GM19043 (cell line): Measurements from ENCODE around the gene MYLK2.
"Not testable (repeated sequence)": the region's sequence is repeated elsewhere in the genome, so short reads cannot be mapped to it uniquely, and the experiment has no call there.

Experiments used
- ATAC-seq: cut with Tn5 transposase; IDR thresholded peaks from one replicate; pipeline ENCODE4 v1.9.1; 2021; ENCODE audit warnings: low read depth; ENCODE audit not compliant: unreplicated experiment

MYLK2 gene

DNA sequence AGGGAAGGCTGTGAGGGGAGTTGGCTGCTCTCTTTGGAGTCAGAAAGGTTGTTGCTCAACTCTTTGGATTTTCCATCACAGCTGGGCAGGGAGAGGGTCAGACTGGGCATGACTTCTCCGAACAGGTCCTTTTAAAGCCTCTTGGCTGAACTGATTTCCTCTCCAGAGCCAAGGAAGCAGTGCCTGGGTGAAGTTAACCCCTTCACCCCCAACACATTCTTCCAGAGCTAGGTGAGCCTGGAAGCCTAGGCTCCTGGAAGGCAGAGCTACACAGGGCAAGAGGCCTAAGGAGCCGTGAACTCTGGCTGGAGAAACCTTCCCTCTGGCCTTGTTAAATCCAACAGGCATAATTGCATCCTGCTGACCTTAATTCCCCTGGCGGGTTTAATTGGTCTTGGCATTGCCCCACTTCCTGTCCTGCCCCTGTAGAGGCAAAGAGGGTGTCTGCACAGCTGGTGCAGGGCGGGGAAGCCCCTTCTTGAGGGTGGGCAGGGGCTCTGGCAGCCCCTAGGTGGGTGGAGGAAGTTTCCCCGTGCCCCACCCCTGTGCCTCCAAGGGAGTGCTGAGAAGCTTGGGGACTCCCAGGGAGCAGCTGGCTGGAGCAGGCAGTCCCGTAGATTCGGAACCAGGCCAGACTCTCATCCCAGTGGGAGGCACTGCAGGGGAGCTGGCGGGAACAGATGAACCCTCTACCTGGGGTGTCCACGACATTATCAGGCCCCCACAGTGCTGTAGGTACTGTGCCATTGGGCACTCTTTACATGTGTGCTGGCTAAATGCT lies 3.6 kb upstream of the MYLK2 start:
- ATAC-seq = no peak

GRCh38 chr20:31816221-31816620 lies 2.9 kb upstream of the MYLK2 start:
- ATAC-seq = no peak

GRCh38 chr20:31817461-31817860 lies 1.7 kb upstream of the MYLK2 start:
- no peak for ATAC-seq

DNA sequence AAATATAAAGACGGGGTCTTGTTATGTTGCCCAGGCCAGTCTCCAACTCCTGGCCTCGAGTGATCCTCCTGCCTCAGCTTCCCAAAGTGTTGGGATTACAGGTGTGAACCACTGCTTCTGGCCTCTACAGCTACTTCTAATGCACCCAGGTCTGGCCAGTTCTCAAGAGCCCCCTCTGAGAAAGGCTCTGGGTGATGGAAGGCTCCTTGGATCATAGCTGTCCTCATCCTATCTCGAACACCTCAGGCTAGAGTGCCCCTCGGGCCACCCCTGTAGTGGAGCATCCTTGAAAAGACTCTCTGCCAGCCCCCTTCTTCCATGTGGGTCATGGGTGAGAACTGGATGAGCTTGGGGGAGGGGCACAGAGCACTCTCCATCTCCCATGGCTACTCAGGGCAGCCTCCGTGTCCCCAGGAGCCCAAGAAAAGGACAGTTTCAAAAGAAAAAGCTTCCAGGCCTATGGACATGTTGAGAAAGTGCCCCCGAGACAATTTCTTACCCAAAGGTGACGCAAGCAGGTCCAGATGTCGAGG lies 714 bp upstream of the MYLK2 start:
- ATAC-seq = no peak

DNA sequence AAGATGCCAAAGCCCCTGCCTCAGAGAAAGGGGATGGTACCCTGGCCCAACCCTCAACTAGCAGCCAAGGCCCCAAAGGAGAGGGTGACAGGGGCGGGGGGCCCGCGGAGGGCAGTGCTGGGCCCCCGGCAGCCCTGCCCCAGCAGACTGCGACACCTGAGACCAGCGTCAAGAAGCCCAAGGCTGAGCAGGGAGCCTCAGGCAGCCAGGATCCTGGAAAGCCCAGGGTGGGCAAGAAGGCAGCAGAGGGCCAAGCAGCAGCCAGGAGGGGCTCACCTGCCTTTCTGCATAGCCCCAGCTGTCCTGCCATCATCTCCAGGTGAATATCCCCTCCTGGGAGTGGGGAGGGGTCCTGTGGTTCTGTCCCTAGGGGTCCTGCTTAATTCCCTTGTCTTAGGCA lies 1.1 kb downstream of the MYLK2 start:
- ATAC-seq = no peak

DNA sequence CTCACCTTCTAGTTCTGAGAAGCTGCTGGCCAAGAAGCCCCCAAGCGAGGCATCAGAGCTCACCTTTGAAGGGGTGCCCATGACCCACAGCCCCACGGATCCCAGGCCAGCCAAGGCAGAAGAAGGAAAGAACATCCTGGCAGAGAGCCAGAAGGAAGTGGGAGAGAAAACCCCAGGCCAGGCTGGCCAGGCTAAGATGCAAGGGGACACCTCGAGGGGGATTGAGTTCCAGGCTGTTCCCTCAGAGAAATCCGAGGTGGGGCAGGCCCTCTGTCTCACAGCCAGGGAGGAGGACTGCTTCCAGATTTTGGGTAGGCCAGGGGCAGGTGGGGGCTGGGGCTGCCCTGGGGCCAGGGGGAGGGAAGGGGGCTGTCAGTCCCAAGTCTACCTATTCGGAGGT lies 2.3 kb downstream of the MYLK2 start:
- no peak for ATAC-seq

DNA sequence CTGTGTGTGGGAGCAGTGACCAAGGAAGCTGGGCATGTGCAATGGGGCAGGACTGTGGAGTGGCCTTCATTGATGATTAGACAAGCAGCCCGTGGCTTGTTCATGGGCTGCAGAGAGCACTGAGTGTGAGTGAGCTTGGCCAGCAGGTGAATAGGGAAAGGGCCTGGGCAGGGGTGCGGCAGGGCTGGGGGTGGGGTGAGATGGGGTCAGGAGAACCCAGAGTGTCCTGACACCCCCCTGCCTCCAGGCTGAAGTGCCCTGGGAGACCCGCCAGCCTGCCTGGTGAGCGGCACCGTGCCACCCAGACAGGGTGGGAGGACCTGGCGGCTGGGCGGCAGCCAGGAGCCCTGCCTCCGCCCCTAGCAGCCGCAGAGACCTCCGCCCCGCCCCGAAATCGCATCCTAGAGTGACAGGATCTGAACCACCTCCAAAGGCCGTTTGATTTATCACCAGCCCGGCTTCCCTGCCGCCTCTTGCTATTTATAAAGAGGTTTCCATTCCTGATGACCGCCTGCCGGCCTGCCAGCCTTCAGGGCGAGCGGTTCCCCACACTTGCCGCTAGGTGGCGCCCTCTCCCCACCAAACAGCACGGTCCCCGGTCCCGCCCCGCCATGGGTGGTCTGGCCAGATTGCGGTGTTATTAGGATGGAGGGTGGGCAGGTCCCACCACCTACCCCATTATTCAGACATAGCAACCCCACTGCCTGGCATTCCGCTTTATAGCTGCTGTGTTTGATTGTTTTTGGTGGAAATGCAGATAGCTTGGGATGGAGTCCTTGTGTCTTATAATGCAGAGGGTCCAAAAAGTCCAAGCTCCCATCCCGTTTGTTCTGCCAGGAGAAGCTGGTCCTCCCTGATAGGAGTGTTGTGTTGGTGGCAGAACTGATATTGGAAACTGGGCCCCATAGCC lies 3.5 kb downstream of the MYLK2 start:
- ATAC-seq = no peak

- ATAC-seq = no peak
These were observed 4.4 kb downstream of the MYLK2 start for GRCh38 chr20:31823360-31824124.

DNA sequence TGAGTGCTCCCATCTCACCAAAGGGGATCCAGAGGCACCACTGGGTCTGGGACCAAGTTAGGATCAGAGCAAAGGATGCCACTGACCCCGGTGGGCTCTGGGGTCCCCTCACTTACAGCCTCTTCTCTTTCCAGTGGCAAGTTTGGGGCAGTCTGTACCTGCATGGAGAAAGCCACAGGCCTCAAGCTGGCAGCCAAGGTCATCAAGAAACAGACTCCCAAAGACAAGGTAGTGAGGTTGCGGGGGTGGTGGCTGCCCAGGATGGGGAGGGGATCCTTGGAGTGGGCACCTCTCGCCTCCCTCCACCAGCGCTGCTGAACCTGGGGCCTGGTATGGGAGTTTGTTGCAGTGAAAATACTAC lies 4.9 kb downstream of the MYLK2 start:
- ATAC-seq = no peak

GRCh38 chr20:31824554-31825313 lies 5.6 kb downstream of the MYLK2 start:
- no peak for ATAC-seq

DNA sequence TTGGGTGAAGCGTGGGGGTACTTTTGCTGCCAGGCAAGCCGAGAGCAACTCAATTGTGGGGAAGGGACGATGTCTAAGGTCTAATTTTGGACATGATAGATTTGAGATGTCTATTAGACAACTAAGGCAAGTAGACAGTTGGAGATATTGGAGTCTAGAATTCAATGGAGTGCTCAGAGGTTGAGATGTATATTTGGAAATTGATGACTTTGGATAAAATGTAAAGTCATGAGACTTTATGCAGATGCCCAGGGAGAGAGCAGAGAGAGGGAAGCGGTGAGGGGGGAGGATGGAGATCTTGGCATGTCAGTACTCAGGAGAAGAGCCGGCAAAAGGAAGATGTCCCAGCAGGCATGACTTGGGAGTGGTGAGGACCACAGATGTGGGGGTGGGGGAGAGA lies 6.9 kb downstream of the MYLK2 start:
- ATAC-seq = no peak

DNA sequence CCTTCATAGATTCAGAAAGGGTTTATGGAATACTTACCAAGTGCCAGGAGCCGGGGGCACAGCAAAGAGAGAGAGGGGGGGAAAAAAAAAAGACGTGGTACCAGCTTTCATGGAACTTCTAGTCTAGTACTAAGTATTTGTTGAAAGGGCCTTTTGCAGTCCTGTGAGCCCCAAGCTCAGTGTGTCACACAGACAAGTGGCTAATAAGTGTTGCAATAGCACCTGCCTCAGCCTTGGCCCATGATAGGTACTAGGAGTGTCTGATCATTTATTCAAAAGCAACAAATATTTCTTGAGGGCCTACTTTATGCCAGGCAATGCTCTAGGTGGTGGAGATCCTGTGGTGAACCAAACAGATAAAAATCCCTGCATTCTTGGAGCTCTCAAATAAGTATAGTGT lies 7.9 kb downstream of the MYLK2 start:
- ATAC-seq = no peak

DNA sequence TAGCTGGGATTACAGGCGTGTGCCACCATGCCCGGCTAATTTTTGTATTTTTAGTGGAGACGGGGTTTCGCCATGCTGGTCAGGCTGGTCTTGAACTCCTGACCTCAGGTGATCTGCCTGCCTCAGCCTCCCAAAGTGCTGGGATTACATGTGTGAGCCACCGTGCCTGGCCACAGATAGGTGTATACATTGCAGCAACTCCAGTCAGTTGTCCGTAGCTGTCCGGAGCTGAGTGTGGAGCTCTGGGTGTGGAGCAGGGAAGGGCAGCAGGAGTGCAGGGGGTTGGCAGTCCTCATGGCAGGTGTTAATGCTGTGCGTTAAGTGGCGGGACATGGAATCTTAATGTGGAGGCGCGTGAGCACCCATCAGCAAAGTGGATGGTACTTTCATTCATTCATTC lies 8.9 kb downstream of the MYLK2 start:
- ATAC-seq = not testable (repeated sequence)

GRCh38 chr20:31829731-31830130 lies 10.6 kb downstream of the MYLK2 start:
- ATAC-seq = no peak

DNA sequence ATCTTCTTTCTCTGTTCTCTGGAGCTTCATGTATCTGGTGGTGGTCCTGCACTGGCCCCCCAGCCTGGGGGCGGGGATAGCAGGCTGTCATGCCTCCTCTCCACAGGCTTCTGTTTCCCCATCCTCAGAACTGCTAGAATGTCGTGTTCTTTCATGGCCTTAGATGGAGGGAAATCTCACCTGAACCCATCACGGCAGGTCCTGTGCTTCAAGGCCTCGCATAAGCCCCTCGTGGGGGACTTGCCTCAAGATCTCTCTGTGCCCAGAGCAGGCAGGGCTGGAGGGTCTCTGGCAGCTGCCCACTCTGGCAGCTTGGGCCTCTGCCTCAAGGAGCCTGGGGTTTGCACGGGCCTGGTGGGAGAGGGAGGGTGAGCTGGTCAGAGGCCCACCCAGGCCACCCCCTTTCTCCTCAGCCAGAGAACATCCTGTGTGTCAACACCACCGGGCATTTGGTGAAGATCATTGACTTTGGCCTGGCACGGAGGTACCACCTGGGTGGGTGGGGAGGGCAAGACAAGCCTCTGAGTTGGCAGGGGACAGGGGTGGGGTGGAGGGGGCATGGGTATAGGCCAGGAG lies 11.3 kb downstream of the MYLK2 start:
- no peak for ATAC-seq

DNA sequence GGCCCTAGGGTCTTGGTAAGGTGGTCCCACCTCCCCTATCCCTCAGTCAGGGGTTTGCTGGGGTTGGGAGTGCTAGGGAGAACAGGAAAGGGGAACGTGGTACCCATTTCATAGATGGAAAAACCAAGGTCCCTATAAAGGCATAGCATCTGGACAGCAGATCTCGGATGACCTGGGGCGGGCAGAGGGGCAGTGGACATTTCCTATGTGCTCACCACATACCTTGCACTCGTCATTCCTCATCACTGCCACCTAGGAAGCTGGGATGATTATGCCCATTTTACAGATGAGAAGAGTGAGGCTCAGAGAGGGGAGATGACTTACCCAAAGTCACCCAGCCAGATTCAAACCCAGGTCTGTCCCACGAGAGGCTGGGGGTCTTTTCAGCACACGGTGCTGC lies 12.1 kb downstream of the MYLK2 start:
- no peak for ATAC-seq

- ATAC-seq = no peak
These were observed 12.7 kb downstream of the MYLK2 start for GRCh38 chr20:31831771-31832306.

- ATAC-seq = no peak
These were observed 14.2 kb downstream of the MYLK2 start for GRCh38 chr20:31833130-31833930.
